ENCODE results near the gene BACH2. TPM values are rescaled to one million over a fixed set of nuclear protein-coding genes. Genes with fewer than 3 reads are reported as not detected.

BACH2 gene
- total and polyA plus RNA-seq, 2 of the 4 experiments (the other 2 are of a cell fraction) = 1.3 to 1.4 TPM

DNA sequence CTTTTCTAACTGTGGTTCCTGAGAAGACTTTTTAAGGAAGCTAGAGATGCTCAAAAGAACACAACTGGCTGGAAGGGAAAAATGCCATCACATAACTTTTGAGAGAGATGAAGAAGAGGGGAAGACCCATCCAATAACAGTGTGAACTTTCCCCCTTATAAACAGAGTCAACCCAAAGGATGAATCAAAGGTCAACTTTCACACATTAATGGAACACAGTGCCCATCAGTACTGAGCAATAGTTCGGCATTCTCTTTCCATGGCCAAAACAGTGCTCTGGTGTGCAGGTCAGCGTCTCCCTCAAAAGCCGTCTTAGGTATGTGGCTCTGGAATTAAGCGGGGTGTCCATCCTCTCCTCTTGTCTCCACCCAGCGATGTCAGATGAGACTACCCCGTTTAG, 272.0 kb downstream of the BACH2 start:
- no peak overlapping the region for H4K91ac ChIP-seq (ENCODE audit: insufficient read depth, low read depth, low read length)
- H3K36me3 ChIP-seq (ENCODE audit: control insufficient read depth, insufficient read depth, low read length) = no peaks in the 10 kb centered on the region
- H3K27me3 ChIP-seq (ENCODE audit: control insufficient read depth, insufficient read depth, low read length) = no peaks in the 10 kb centered on the region
- H2BK120ac ChIP-seq (ENCODE audit: low read depth, low read length) = no peak overlapping the region
- no peak overlapping the region for H3K9ac ChIP-seq (ENCODE audit: low read depth, low read length)
- no peak overlapping the region for H3K4me2 ChIP-seq (ENCODE audit: low read depth, low read length)
- H3K18ac ChIP-seq (ENCODE audit: low read depth, low read length) = peak overlapping the region; percentile 64
- no CpG with 5 or more reads among the region's 6 CpGs for WGBS, 2 experiments (ENCODE audit: extremely low coverage in 2 of 2, insufficient read length in 1 of 2)
- POLR2A ChIA-PET (ENCODE audit: unreplicated experiment) = no interaction called here
- H3K4me3 ChIP-seq (ENCODE audit: insufficient read depth, low read depth, low read length) = no peak overlapping the region
- H4K20me1 ChIP-seq (ENCODE audit: insufficient read depth, low read length) = no peaks in the 10 kb centered on the region
- H4K8ac ChIP-seq (ENCODE audit: low read depth in 2 of 2, low read length in 2 of 2) = 0 out of 4 replicates have a peak overlapping the region, but pooled peaks of 1 of the 2 experiments have one; percentile 1
- CTCF ChIA-PET = interaction anchor here (1.0 kb wide), 1 partner anchor 84 kb away, joined by 4 read pairs; no protein-coding TSS in a partner anchor
- no peak overlapping the region for H2AFZ ChIP-seq (replicated peaks; ENCODE audit: low read length, poor library complexity)
- H3K56ac ChIP-seq (ENCODE audit: extremely low read depth, insufficient read depth, low read length) = no peak overlapping the region
- H2BK15ac ChIP-seq (ENCODE audit: low read depth, low read length) = no peak overlapping the region
- no TSS peak for BruUV-seq (replicated peaks)
- DNase-seq = no peak
- H3K23ac ChIP-seq (ENCODE audit: low read depth, low read length) = no peak overlapping the region
- H3K27ac ChIP-seq (ENCODE audit: insufficient read depth, low read length) = no peak overlapping the region
- in situ Hi-C loops (cut with MboI; ENCODE audit: low sequenced_read_pairs) = no loop called here
- H2AK5ac ChIP-seq (ENCODE audit: low read depth, low read length) = peak overlapping the region; percentile 44; the same call in 1 of the 2 replicates
- no peaks in the 10 kb centered on the region; the same call in none of the 2 replicates for H3K9me1 ChIP-seq (ENCODE audit: insufficient read depth, low read length)
- no peak overlapping the region for H4K5ac ChIP-seq (ENCODE audit: low read depth, low read length)
- no peaks in the 10 kb centered on the region for H3K9me3 ChIP-seq (ENCODE audit: control insufficient read depth, insufficient read depth, low read length)
- 0 out of 2 replicates have a peak overlapping the region, but pooled peaks have one; percentile 9 for H3K14ac ChIP-seq (replicated peaks; ENCODE audit: low read depth, low read length)
- dilution Hi-C loops (cut with HindIII; ENCODE audit: low sequenced_read_pairs, unreplicated experiment) = no loop called here
- no peak overlapping the region for H2AK9ac ChIP-seq (replicated peaks; ENCODE audit: low read depth, low read length, poor library complexity)
- no peak overlapping the region for H2BK5ac ChIP-seq (ENCODE audit: low read depth, low read length, poor library complexity, severe bottlenecking)
- intact Hi-C loops (cut with micrococcal nuclease) = no loop called here
- TF ChIP-seq RAD21 (IDR thresholded peaks at IDR 0.05; ENCODE audit: low read length) (no peak), RFX5 (IDR thresholded peaks at IDR 0.05; ENCODE audit: low read depth, low read length) (no peak), MAFK (IDR thresholded peaks at IDR 0.05; ENCODE audit: low read depth, low read length) (no peak), CEBPB (IDR thresholded peaks at IDR 0.05; ENCODE audit: low read depth, low read length) (no peak), MXI1 (IDR thresholded peaks at IDR 0.05; ENCODE audit: borderline replicate concordance, low read depth, low read length) (no peak), RCOR1 (IDR thresholded peaks at IDR 0.05; ENCODE audit: insufficient replicate concordance, low read length) (no peak), NFE2L2 (IDR thresholded peaks at IDR 0.05; ENCODE audit: low read depth, low read length) (no peak), USF2 (IDR thresholded peaks at IDR 0.05; ENCODE audit: low read depth, low read length) (no peak), CTCF (conservative IDR thresholded peaks at IDR 0.05; ENCODE audit: low read depth, low read length) (no peak), FOS (IDR thresholded peaks at IDR 0.05; ENCODE audit: low read depth, low read length) (no peak), MAZ (IDR thresholded peaks at IDR 0.05; ENCODE audit: borderline replicate concordance, low read depth, low read length) (no peak), BHLHE40 (IDR thresholded peaks at IDR 0.05; ENCODE audit: low read depth, low read length) (no peak)
- ATAC-seq (ENCODE audit: low read depth) = no peak
- no peak overlapping the region for H3K4ac ChIP-seq (ENCODE audit: low read depth, low read length)
- H2BK20ac ChIP-seq (ENCODE audit: low read depth, low read length) = peak overlapping the region; percentile 41; the same call in 1 of the 2 replicates
- H3K4me1 ChIP-seq (ENCODE audit: control insufficient read depth, insufficient read depth, low read length) = peaks cover 4% of the 10 kb centered on the region
- H3K79me1 ChIP-seq (ENCODE audit: low read depth in 1 of 2, low read length in 2 of 2) = no peaks in the 10 kb centered on the region
